Gastrocnemius medialis (tissue), 4 donors: Measurements from ENCODE around the gene MCOLN3.
"Not testable (repeated sequence)": the region's sequence is repeated elsewhere in the genome, so short reads cannot be mapped to it uniquely, and the experiment has no call there.

Experiments
- CTCF ChIP-seq, 5 experiments: fragments of 450-650 bp in 3 of 5; fragments of 200-600 bp in 2 of 5; sonication (generic) in 2 of 5; IDR thresholded peaks in 4 of 5; conservative IDR thresholded peaks in 1 of 5; 1 replicate in 4 of 5; 2 replicates in 1 of 5; pipeline ENCODE4 v1.5.1; 2016 to 2019; ENCODE audit warnings: antibody characterized with exemption in 5 of 5, mild to moderate bottlenecking in 3 of 5, moderate library complexity in 3 of 5
- POLR2A ChIP-seq, 2 donors: fragments of 450-650 bp; IDR thresholded peaks; one replicate each; pipeline ENCODE4 v1.6.1; 2017; ENCODE audit warnings: antibody characterized with exemption in 2 of 2, mild to moderate bottlenecking in 2 of 2, moderate library complexity in 2 of 2

- TF ChIP-seq CTCF (IDR thresholded peaks at IDR 0.05 in 4 of 5, conservative IDR thresholded peaks at IDR 0.05 in 1 of 5); POLR2A (IDR thresholded peaks at IDR 0.05): not testable (repeated sequence)
Observed at GRCh38 chr1:84986561-84986960, 61.7 kb downstream of the MCOLN3 start.
